Measurements from ENCODE around the gene PACS1. TPM values are rescaled to one million over a fixed set of nuclear protein-coding genes. Genes with fewer than 3 reads are reported as not detected.

The PACS1 gene
- total RNA-seq, 1 donor from 2014 or later: 121 TPM

- POLR2A ChIA-PET: interaction anchor here (0.6 to 0.9 kb wide), 2 partner anchors 54 to 1811 kb away, joined by 3 to 6 read pairs; partner anchors contain the start of genes BANF1 and EIF1AD
- TF ChIP-seq CTCF (IDR thresholded peaks at IDR 0.05): no peak
- H3K27ac Mint-ChIP-seq: no peak overlapping the region
- H3K4me3 Mint-ChIP-seq: no peak overlapping the region
- ATAC-seq (ENCODE audit: low read depth) (no peak), DNase-seq (no peak)
- intact Hi-C loops (cut with micrococcal nuclease): no loop called here
- H3K9me3 Mint-ChIP-seq: no peaks in the 10 kb centered on the region
- no peaks in the 10 kb centered on the region for H3K27me3 Mint-ChIP-seq
- CTCF ChIA-PET: interaction anchor here (1.9 kb wide), 1 partner anchor 11 kb away, joined by 6 read pairs; no protein-coding TSS in a partner anchor
- peaks cover 84% of the 10 kb centered on the region for H3K36me3 Mint-ChIP-seq (ENCODE audit: low read depth)
- H3K4me1 Mint-ChIP-seq: peaks cover 32% of the 10 kb centered on the region
Observed at GRCh38 chr11:66056501-66056900, 13.6 kb upstream of the PACS1 start.

- Mint-ChIP-seq H3K36me3 (ENCODE audit: low read depth) (peaks cover 94% of the 10 kb centered on the region), H3K27ac (peak overlapping the region; percentile 41)
Observed at GRCh38 chr11:66059966-66060680, 9.9 kb upstream of the PACS1 start.

GRCh38 chr11:66061268-66061667, 8.8 kb upstream of the PACS1 start:
- Mint-ChIP-seq H3K4me1 (peaks cover 21% of the 10 kb centered on the region), H3K27me3 (no peaks in the 10 kb centered on the region), H3K27ac (peak overlapping the region; percentile 63), H3K9me3 (no peaks in the 10 kb centered on the region), H3K4me3 (no peak overlapping the region), H3K36me3 (ENCODE audit: low read depth) (peaks cover 93% of the 10 kb centered on the region)
- peak; percentile 50 for ATAC-seq (ENCODE audit: low read depth)
- no peak for TF ChIP-seq CTCF (IDR thresholded peaks at IDR 0.05)
- no peak for DNase-seq
- CTCF ChIA-PET: no interaction called here
- POLR2A ChIA-PET: no interaction called here
- intact Hi-C loops (cut with micrococcal nuclease): no loop called here

More at GRCh38 chr11:66059966-66060680, 9.9 kb upstream of the PACS1 start:
- no peak for DNase-seq
- POLR2A ChIA-PET: interaction anchor here (1.1 kb wide), 1 partner anchor 66 kb away, joined by 5 read pairs; no protein-coding TSS in a partner anchor
- Mint-ChIP-seq H3K4me3 (no peak overlapping the region), H3K27me3 (no peaks in the 10 kb centered on the region), H3K4me1 (peaks cover 20% of the 10 kb centered on the region), H3K9me3 (no peaks in the 10 kb centered on the region)
- no peak for ATAC-seq (ENCODE audit: low read depth)
- CTCF ChIA-PET: interaction anchor here (1.4 to 2.2 kb wide), 2 partner anchors 7 to 16 kb away, joined by 4 to 8 read pairs; no protein-coding TSS in a partner anchor
- intact Hi-C loops (cut with micrococcal nuclease): no loop called here
- no peak for TF ChIP-seq CTCF (IDR thresholded peaks at IDR 0.05)

- no peak for ATAC-seq (ENCODE audit: low read depth)
- no peak for DNase-seq
- Mint-ChIP-seq H3K9me3 (no peaks in the 10 kb centered on the region), H3K4me1 (peaks cover 30% of the 10 kb centered on the region), H3K27ac (no peak overlapping the region), H3K27me3 (no peaks in the 10 kb centered on the region), H3K4me3 (no peak overlapping the region), H3K36me3 (ENCODE audit: low read depth) (peaks cover 93% of the 10 kb centered on the region)
- no peak for TF ChIP-seq CTCF (IDR thresholded peaks at IDR 0.05)
- ChIA-PET CTCF (interaction anchor here (2.4 kb wide), 1 partner anchor 17 kb away, joined by 9 read pairs; no protein-coding TSS in a partner anchor), POLR2A (interaction anchor here (0.6 to 2.0 kb wide), 3 partner anchors 10 to 946 kb away, joined by 3 to 8 read pairs (median 3); partner anchors contain the start of gene SF3B2)
- intact Hi-C loops (cut with micrococcal nuclease): no loop called here
Observed at GRCh38 chr11:66062408-66062807, 7.7 kb upstream of the PACS1 start.

GRCh38 chr11:66063900-66064299, 6.2 kb upstream of the PACS1 start:
- no peak for DNase-seq
- H3K27me3 Mint-ChIP-seq: no peaks in the 10 kb centered on the region
- ATAC-seq (ENCODE audit: low read depth): no peak
- POLR2A ChIA-PET: interaction anchor here (2.0 kb wide), 1 partner anchor 12 kb away, joined by 8 read pairs; the partner anchor contains the start of gene SF3B2
- TF ChIP-seq CTCF (IDR thresholded peaks at IDR 0.05): no peak
- no peak overlapping the region for H3K4me3 Mint-ChIP-seq
- H3K27ac Mint-ChIP-seq: peak overlapping the region; percentile 8
- intact Hi-C loops (cut with micrococcal nuclease): no loop called here
- peaks cover 42% of the 10 kb centered on the region for H3K4me1 Mint-ChIP-seq
- CTCF ChIA-PET: interaction anchor here (1.4 to 2.4 kb wide), 2 partner anchors 19 to 71 kb away, joined by 3 to 9 read pairs; no protein-coding TSS in a partner anchor
- no peaks in the 10 kb centered on the region for H3K9me3 Mint-ChIP-seq
- peaks cover 93% of the 10 kb centered on the region for H3K36me3 Mint-ChIP-seq (ENCODE audit: low read depth)

Data from activated B cell treated with CpG ODN at 0.5 μM for 24 hours (primary cell).